SK-N-SH treated with all-trans-retinoic acid at 6 μM for 48 hours (cell line): ENCODE results near the gene TLE6.
"Not testable (repeated sequence)": the region's sequence is repeated elsewhere in the genome, so short reads cannot be mapped to it uniquely, and the experiment has no call there.

ENCODE experiments used
- ATAC-seq: fragments of 200-7000 bp; cut with Tn5 transposase; 3 replicates; pipeline ENCODE4 v1.9.1; 2020; ENCODE audit warnings: mild to moderate bottlenecking, moderate library complexity
- ARNTL ChIP-seq: fragments of 450-650 bp; formaldehyde crosslinking; IDR thresholded peaks from 2 replicates; pipeline ENCODE4 v1.5.0; 2020; ENCODE audit warnings: low read depth, mild to moderate bottlenecking, moderate library complexity, borderline replicate concordance
- BACH2 ChIP-seq: fragments of 250-450 bp; sonication (Bioruptor Pico); IDR thresholded peaks from 2 replicates; pipeline ENCODE4 v1.9.0; 2021; ENCODE audit warnings: mild to moderate bottlenecking, borderline replicate concordance
- CSDC2 ChIP-seq: fragments of 250-450 bp; sonication (Bioruptor Pico); IDR thresholded peaks from 2 replicates; pipeline ENCODE4 v1.5.0; 2020; ENCODE audit warnings: mild to moderate bottlenecking, moderate library complexity
- ESRRG ChIP-seq: fragments of 250-450 bp; sonication (Bioruptor Pico); IDR thresholded peaks from 2 replicates; pipeline ENCODE4 v1.6.1; 2021; ENCODE audit warnings: mild to moderate bottlenecking
- OSR1 ChIP-seq: fragments of 250-450 bp; sonication (Bioruptor Pico); IDR thresholded peaks from 2 replicates; pipeline ENCODE4 v1.8.0; 2022; ENCODE audit warnings: moderate library complexity, mild to moderate bottlenecking, inconsistent platforms
- PPARA ChIP-seq: fragments of 250-450 bp; sonication (Bioruptor Pico); IDR thresholded peaks from 2 replicates; pipeline ENCODE4 v1.5.0; 2020; ENCODE audit warnings: mild to moderate bottlenecking, borderline replicate concordance
- RARB ChIP-seq: fragments of 250-450 bp; sonication (Bioruptor Pico); IDR thresholded peaks from 2 replicates; pipeline ENCODE4 v1.8.0; 2021; ENCODE audit warnings: mild to moderate bottlenecking, moderate library complexity
- SNAI2 ChIP-seq: fragments of 250-450 bp; sonication (Bioruptor Pico); IDR thresholded peaks from 2 replicates; pipeline ENCODE4 v1.5.0; 2020; ENCODE audit warnings: mild to moderate bottlenecking, moderate library complexity
- TCF4 ChIP-seq: fragments of 250-450 bp; sonication (Bioruptor Pico); IDR thresholded peaks from 2 replicates; pipeline ENCODE4 v1.8.0; 2021; ENCODE audit warnings: mild to moderate bottlenecking, moderate library complexity, borderline replicate concordance
- ZC3H10 ChIP-seq: fragments of 250-450 bp; sonication (Bioruptor Pico); IDR thresholded peaks from 2 replicates; pipeline ENCODE4 v1.5.1; 2021; ENCODE audit warnings: mild to moderate bottlenecking, moderate library complexity
- ZFP3 ChIP-seq: fragments of 250-450 bp; sonication (Bioruptor Pico); IDR thresholded peaks from 2 replicates; pipeline ENCODE4 v1.5.0; 2020; ENCODE audit warnings: mild to moderate bottlenecking, moderate library complexity
- ZFP30 ChIP-seq: fragments of 450-650 bp; formaldehyde crosslinking; IDR thresholded peaks from 2 replicates; pipeline ENCODE4 v1.5.0; 2022; ENCODE audit warnings: mild to moderate bottlenecking, moderate library complexity
- ZNF565 ChIP-seq: fragments of 450-650 bp; formaldehyde crosslinking; conservative IDR thresholded peaks from 2 replicates; pipeline ENCODE4 v1.5.0; 2020; ENCODE audit warnings: low read depth, mild to moderate bottlenecking, moderate library complexity
- ZNF70 ChIP-seq: fragments of 450-650 bp; formaldehyde crosslinking; IDR thresholded peaks from 2 replicates; pipeline ENCODE4 v1.5.0; 2020; ENCODE audit warnings: mild to moderate bottlenecking, moderate library complexity
- ZNF8 ChIP-seq: fragments of 450-650 bp; formaldehyde crosslinking; IDR thresholded peaks from 2 replicates; pipeline ENCODE4 v1.5.0; 2020; ENCODE audit warnings: mild to moderate bottlenecking, moderate library complexity
- TF ChIP-seq, protein P1 (sequence below): fragments of 250-450 bp; sonication (Bioruptor Pico); IDR thresholded peaks from 2 replicates; pipeline ENCODE4 v1.8.0; 2020; ENCODE audit warnings: mild to moderate bottlenecking, moderate library complexity, borderline replicate concordance
- TF ChIP-seq, protein P2 (sequence below): fragments of 250-450 bp; sonication (Bioruptor Pico); IDR thresholded peaks from 2 replicates; pipeline ENCODE4 v1.5.1; 2020; ENCODE audit warnings: low read depth, mild to moderate bottlenecking, moderate library complexity
- TF ChIP-seq, protein P3 (sequence below): fragments of 250-450 bp; sonication (Bioruptor Pico); IDR thresholded peaks from 2 replicates; pipeline ENCODE4 v1.5.0; 2020; ENCODE audit warnings: mild to moderate bottlenecking, moderate library complexity
- TF ChIP-seq, protein P4 (sequence below): fragments of 250-450 bp; sonication (Bioruptor Pico); IDR thresholded peaks from 2 replicates; pipeline ENCODE4 v1.8.0; 2021; ENCODE audit warnings: low read depth, mild to moderate bottlenecking, moderate library complexity, borderline replicate concordance

The TLE6 gene

DNA sequence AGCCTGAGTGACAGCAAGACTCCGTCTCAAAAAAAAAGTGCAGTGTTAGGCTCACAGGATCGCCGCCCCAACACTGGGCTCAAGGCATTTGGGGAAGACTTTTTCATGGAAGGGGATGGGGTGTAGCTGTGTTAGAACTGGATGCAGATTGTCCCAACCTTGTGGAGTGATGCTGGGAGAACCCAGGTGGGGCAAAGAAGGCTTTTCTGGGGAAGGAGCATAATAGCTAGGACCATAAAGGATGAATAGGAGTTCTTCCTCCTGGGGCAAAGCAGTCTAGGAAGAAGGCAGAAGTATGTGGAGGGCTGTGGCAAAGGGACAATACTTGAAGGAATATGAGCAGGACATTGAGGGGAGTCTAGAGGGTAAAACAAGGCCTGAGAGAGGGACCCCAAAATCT lies 11.2 kb downstream of the TLE6 start:
- TF ChIP-seq, protein P1, sequence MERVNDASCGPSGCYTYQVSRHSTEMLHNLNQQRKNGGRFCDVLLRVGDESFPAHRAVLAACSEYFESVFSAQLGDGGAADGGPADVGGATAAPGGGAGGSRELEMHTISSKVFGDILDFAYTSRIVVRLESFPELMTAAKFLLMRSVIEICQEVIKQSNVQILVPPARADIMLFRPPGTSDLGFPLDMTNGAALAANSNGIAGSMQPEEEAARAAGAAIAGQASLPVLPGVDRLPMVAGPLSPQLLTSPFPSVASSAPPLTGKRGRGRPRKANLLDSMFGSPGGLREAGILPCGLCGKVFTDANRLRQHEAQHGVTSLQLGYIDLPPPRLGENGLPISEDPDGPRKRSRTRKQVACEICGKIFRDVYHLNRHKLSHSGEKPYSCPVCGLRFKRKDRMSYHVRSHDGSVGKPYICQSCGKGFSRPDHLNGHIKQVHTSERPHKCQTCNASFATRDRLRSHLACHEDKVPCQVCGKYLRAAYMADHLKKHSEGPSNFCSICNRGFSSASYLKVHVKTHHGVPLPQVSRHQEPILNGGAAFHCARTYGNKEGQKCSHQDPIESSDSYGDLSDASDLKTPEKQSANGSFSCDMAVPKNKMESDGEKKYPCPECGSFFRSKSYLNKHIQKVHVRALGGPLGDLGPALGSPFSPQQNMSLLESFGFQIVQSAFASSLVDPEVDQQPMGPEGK (CRISPR knock-in tag): no peak
- TF ChIP-seq ZFP3 (CRISPR knock-in tag) (peak; percentile 88), SNAI2 (CRISPR knock-in tag) (no peak)
- no peak for ATAC-seq

DNA sequence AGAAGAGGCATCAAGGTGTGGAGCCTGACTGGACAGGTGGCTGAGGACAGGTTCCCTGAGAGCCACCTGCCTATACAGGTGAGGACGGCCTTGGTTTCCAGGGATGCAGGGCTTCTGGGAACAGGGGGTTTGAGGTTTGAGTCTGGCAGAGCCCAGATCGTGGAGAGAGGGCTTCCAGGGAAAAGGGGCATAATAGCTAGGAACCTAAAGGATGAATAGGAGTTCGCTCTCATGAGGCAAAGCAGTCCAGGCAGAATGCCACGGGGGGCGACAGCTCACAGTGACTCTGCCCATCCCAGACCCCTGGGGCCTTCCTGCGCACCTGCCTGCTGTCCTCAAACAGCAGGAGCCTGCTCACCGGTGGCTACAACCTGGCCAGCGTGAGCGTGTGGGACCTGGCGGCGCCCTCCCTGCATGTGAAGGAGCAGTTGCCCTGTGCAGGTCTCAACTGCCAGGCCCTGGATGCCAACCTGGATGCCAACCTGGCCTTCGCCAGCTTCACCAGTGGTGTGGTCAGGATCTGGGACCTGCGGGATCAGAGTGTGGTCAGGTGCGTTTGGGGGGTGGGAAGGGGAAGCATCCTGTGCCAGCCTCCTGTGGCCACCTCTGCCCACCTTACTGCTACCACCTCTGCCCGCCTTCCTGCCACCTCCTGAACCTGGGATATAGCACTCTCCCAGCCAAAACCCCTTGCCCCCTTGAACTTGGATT lies 12.0 kb downstream of the TLE6 start:
- no peak for ATAC-seq
- TF ChIP-seq CSDC2 (CRISPR knock-in tag) (no peak), ZFP3 (CRISPR knock-in tag) (peak; percentile 96)

DNA sequence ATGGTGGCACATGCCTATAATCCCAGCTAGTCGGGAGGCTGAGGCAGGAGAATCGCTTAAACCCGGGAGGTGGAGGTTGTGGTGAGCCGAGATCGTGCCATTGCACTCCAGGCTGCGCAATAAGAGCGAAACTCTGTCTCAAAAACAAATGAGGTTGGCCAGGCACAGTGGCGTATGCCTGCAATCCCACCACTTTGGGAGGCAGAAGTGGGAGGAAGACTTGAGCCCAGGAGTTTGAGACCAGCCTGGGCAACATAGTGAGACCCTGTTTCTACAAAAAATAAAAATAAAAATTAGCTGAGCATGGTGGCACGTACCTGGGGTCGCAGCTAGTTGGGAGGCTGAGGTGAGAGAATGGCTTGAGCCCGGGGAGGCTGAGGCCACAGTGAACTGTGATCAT lies 15.0 kb downstream of the TLE6 start:
- ATAC-seq: not testable (repeated sequence)

DNA sequence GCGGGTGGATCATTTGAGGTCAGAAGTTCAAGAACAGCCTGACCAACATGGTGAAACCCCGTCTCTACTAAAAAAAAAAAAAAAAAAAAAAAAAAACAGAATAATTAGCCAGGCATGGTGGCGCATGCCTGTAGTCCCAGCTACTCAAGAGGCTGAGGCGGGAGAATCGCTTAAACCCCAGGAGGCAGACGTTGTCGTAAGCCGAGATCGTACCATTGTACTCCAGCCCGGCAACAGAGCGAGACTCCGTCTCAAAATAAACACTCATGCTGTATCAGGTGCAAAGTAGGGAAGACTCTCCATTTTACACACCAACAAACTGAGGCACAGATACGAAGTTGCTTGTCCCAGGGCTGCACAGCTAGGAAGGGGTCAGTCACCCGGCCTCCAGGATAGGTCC lies 15.6 kb downstream of the TLE6 start:
- ATAC-seq: no peak
- TF ChIP-seq ZC3H10 (CRISPR knock-in tag): no peak
- TF ChIP-seq OSR1 (CRISPR knock-in tag): no peak
- no peak for TF ChIP-seq PPARA (CRISPR knock-in tag)
- TF ChIP-seq, protein P2, sequence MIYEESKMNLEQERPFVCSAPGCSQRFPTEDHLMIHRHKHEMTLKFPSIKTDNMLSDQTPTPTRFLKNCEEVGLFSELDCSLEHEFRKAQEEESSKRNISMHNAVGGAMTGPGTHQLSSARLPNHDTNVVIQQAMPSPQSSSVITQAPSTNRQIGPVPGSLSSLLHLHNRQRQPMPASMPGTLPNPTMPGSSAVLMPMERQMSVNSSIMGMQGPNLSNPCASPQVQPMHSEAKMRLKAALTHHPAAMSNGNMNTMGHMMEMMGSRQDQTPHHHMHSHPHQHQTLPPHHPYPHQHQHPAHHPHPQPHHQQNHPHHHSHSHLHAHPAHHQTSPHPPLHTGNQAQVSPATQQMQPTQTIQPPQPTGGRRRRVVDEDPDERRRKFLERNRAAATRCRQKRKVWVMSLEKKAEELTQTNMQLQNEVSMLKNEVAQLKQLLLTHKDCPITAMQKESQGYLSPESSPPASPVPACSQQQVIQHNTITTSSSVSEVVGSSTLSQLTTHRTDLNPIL (CRISPR knock-in tag): no peak
- TF ChIP-seq ESRRG (CRISPR knock-in tag): no peak
- TF ChIP-seq RARB (CRISPR knock-in tag): no peak
- TF ChIP-seq CSDC2 (CRISPR knock-in tag): no peak
- no peak for TF ChIP-seq TCF4 (CRISPR knock-in tag)
- TF ChIP-seq, protein P3, sequence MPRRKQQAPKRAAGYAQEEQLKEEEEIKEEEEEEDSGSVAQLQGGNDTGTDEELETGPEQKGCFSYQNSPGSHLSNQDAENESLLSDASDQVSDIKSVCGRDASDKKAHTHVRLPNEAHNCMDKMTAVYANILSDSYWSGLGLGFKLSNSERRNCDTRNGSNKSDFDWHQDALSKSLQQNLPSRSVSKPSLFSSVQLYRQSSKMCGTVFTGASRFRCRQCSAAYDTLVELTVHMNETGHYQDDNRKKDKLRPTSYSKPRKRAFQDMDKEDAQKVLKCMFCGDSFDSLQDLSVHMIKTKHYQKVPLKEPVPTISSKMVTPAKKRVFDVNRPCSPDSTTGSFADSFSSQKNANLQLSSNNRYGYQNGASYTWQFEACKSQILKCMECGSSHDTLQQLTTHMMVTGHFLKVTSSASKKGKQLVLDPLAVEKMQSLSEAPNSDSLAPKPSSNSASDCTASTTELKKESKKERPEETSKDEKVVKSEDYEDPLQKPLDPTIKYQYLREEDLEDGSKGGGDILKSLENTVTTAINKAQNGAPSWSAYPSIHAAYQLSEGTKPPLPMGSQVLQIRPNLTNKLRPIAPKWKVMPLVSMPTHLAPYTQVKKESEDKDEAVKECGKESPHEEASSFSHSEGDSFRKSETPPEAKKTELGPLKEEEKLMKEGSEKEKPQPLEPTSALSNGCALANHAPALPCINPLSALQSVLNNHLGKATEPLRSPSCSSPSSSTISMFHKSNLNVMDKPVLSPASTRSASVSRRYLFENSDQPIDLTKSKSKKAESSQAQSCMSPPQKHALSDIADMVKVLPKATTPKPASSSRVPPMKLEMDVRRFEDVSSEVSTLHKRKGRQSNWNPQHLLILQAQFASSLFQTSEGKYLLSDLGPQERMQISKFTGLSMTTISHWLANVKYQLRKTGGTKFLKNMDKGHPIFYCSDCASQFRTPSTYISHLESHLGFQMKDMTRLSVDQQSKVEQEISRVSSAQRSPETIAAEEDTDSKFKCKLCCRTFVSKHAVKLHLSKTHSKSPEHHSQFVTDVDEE (CRISPR knock-in tag): no peak
- TF ChIP-seq ZFP30: no peak
- TF ChIP-seq ZFP3 (CRISPR knock-in tag): no peak
- TF ChIP-seq ZNF70 (CRISPR knock-in tag): no peak
- TF ChIP-seq ZNF8: no peak
- no peak for TF ChIP-seq SNAI2 (CRISPR knock-in tag)
- TF ChIP-seq BACH2 (CRISPR knock-in tag): no peak
- no peak for TF ChIP-seq ZNF565 (CRISPR knock-in tag)
- TF ChIP-seq, protein P4, sequence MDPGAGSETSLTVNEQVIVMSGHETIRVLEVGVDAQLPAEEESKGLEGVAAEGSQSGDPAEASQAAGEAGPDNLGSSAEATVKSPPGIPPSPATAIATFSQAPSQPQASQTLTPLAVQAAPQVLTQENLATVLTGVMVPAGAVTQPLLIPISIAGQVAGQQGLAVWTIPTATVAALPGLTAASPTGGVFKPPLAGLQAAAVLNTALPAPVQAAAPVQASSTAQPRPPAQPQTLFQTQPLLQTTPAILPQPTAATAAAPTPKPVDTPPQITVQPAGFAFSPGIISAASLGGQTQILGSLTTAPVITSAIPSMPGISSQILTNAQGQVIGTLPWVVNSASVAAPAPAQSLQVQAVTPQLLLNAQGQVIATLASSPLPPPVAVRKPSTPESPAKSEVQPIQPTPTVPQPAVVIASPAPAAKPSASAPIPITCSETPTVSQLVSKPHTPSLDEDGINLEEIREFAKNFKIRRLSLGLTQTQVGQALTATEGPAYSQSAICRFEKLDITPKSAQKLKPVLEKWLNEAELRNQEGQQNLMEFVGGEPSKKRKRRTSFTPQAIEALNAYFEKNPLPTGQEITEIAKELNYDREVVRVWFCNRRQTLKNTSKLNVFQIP: no peak
- TF ChIP-seq ARNTL: no peak
- TF ChIP-seq, protein P1 (CRISPR knock-in tag): no peak
- TF ChIP-seq, all 23 proteins: peak for 0
